Retinal pigment epithelial cell (primary cell): Measurements from ENCODE around the gene FERMT3.
A peak's percentile ranks its signal among the peaks of the same experiment; 100 is the strongest.

Experiments
- DNase-seq: peaks from one replicate; pipeline ENCODE4 v3.0.0-alpha.2; 2010; ENCODE audit warnings: low read depth
- H3K4me3 ChIP-seq: 2 replicates; pipeline ENCODE4 v1.5.1; 2011; ENCODE audit warnings: mild to moderate bottlenecking, low read length, control low read depth, moderate library complexity
- CTCF ChIP-seq: conservative IDR thresholded peaks from 2 replicates; pipeline ENCODE4 v1.5.1; 2011; ENCODE audit warnings: low read depth, low read length, control low read depth, inconsistent platforms

Gene FERMT3

DNA sequence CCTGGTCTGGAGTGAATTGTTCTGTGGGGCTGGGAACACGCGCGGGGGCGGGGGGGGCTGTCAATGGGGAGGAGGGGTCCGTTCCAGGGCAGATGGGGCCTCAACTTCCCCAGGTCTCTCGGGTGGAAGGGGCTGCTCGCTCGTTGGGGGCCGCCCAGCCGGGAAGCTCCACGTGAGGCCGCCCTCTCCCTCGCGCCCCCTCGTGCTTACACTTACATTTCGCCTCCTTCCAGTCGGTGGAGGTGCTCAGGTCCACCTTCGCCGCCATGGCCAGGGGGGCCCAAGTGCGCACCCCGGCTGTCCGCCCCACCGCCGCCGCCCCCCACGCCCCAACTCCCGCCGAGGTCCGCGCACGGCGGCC lies 41.1 kb upstream of the FERMT3 start:
- no peak for DNase-seq
- H3K4me3 ChIP-seq: peak overlapping the region; percentile 59
- TF ChIP-seq CTCF: peak; percentile 11

- TF ChIP-seq CTCF: no peak
- peak; percentile 22 for DNase-seq
- H3K4me3 ChIP-seq: peak within 1 kb of the TSS; percentile 59
Observed at GRCh38 chr11:64165842-64166635, 40.5 kb upstream of the FERMT3 start, which contains the start of gene MACROD1. Gene MACROD1, minus strand, starts transcription at chr11:64166113. Its CDS starts 119 bp downstream, at chr11:64165994.

- DNase-seq: no peak
- TF ChIP-seq CTCF: no peak
- H3K4me3 ChIP-seq: no peak overlapping the region
Observed at GRCh38 chr11:64170419-64170818, 36.1 kb upstream of the FERMT3 start.

DNA sequence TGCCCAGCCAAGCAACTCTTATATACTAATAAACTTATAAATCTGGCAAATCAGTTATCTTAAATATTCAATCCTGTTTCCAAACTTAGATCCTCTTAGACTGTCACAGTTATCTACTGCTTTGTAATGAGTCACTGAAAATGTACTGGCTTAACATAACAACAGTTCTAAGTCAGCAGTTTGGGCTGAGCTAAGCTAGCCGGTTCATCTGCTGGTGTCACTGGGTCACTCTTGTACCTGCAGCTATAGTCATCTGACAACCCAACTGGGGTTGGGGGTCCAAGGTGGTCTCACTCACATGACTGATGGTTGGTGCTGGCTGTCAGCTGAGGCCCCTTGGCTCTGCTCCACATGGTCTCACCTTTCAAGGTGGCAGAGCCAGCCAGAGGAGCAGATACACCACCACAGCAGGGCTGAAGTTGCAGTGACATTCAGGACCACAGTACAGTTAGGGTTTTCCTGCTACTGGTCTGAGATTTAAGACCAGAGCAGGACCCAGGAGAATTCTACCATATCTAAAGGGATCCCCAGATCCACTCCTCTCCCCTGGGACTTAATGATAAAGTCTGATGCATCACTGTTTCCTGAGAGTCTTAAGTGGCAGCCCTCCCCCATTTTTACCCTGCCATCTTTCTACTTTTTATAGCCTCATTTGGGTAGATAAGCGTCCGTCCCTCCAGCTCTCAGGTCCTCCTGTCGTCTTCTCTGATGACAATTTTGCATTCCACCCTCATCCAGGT lies 32.7 kb upstream of the FERMT3 start:
- DNase-seq: no peak
- H3K4me3 ChIP-seq: no peak overlapping the region
- TF ChIP-seq CTCF: no peak

GRCh38 chr11:64176751-64177150 lies 29.8 kb upstream of the FERMT3 start:
- TF ChIP-seq CTCF: no peak
- no peak for DNase-seq
- H3K4me3 ChIP-seq: no peak overlapping the region

DNA sequence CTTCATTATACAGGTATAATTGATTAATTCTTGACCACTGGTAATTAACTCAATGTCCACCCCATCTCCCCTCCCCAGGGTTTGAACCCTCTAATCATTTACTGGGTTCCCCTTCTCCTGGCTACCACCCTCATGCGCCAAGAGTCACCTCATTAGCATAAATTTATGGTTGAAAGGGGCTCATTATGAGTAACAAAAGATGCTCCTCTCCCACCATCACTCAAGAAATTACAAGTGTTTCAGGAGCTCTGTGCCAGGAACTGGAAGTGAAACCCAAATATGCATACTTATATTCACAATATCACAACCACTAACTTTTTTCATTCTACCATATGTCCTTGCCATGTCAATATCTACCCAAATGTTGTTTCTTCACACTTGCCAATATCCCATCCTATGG lies 28.3 kb upstream of the FERMT3 start:
- no peak for TF ChIP-seq CTCF
- no peak for DNase-seq
- no peak overlapping the region for H3K4me3 ChIP-seq
